ENCODE results near the gene BABAM1.

DNA sequence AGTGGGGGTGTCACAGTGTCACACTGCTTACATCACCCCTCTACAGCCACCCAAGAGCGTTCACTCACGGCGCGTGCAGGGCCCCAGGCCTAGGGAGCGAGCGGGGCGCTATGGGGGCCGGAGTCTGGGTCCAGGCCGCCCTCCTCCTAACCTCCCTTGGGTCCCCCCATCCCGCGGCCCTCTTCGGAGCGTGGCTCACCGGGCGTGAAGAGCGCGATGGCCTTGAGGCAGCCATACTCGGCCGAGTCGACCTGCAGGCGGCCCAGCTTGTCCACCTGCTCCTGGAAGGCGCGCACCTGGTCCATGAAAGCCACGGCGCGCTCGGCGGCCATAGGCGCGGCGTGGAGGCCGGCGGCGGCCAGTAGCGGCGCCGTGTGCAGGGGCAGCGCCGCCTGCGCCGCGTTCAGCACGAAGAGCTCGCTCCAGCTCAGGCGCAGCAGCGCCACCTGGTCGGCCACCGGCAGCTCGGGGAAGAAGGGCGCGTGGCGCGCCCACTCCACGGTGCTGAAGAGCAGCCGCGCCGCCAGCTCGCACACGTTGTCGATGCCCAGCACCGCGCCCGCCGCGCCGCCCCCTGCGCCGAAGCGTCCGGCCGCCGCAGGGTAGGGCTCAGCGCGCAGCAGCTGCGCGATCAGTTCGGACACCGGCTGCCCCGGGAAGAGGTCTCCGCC, 31.8 kb upstream of the BABAM1 start:
- no peak for TF ChIP-seq EP300 (IDR thresholded peaks at IDR 0.05)
- peak; percentile 55 to 79 (median 60) for TF ChIP-seq CTCF (IDR thresholded peaks at IDR 0.05)
